ENCODE results near the gene GNAQ. TPM values are rescaled to one million over a fixed set of nuclear protein-coding genes. Genes with fewer than 3 reads are reported as not detected.
A peak's percentile ranks its signal among the peaks of the same experiment; 100 is the strongest.

Gene GNAQ
- total RNA-seq, 2 experiments from 2014 or later: 22.4 to 22.7 TPM

DNA sequence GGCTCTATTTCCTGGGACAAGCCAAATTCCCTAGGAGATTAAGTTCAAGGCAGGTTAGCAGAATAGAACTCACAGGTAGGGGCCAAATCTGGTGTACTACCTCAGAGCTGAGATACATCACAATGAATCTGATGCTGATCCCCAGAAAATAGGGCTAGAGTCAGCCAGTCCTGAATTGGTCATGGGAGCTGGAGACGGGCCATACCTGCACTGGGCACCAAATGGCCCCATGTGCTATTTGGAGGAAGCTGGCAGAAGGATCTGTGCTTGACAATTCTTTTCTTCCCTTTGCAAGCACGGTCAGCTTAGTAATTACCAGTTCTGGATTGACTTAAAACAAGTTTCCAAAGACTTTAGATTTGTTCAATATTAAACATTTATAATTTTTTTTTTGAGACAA is 10.4 kb upstream of the GNAQ start:
- Mint-ChIP-seq H3K36me3 (no peaks in the 10 kb centered on the region), H3K4me3 (no peak overlapping the region), H3K4me1 (no peaks in the 10 kb centered on the region), H3K27me3 (no peaks in the 10 kb centered on the region), H3K27ac (no peak overlapping the region), H3K9me3 (no peaks in the 10 kb centered on the region)
- no peak for DNase-seq

DNA sequence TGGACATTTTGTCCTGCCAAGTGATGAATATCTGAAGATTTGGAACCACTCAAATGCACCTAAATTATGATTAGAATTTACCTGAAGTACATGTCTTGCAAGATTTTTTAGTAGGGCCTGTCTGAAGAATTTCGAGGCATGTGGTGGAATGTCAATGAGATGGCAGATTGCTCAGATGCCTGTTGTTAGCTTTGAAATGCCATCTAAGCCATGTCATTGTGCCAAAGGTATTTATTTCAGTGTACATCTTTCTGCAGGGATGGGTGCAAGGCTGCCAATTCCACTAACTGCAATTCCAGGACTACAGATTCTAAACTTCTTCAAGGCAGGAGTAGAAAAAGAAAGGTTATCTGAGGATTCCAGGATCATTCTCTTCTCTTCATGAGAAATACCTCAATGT is 9.1 kb upstream of the GNAQ start:
- H3K27me3 Mint-ChIP-seq: no peaks in the 10 kb centered on the region
- no peaks in the 10 kb centered on the region for H3K36me3 Mint-ChIP-seq
- no peak overlapping the region for H3K4me3 Mint-ChIP-seq
- H3K27ac Mint-ChIP-seq: no peak overlapping the region
- peaks cover under 1% of the 10 kb centered on the region for H3K4me1 Mint-ChIP-seq
- no peak for DNase-seq
- H3K9me3 Mint-ChIP-seq: no peaks in the 10 kb centered on the region

DNA sequence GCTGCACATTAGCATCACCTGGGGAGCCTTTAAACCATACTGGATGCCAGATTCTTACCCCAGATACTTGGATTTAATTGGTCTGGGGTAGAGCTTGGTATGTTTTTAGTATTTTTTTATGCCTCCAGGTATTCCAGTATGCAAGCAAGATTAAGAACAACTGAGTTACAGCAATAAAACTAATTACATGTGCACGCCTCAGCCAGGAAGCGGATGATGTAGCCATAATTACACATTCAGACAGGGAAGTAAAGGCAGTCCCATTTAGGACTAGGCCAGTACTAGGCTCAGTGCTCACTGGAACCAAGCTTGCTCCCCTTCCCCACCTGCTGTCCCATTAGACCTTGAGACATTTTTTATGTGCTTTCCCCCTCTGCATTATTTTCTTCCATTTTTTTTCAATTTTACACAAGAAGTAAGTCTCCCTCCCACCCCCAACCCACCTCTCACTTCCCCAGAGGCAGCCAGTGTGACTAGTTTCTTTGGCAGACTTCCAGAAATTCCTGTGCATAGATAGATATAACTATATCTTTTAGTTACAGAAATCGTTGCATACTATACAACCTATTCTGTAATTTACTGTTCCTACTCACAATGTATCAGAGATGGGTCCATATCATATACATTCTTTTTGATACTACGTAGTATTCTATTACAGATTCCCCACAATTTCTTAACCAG is 7.1 kb upstream of the GNAQ start:
- peaks cover 19% of the 10 kb centered on the region for H3K4me1 Mint-ChIP-seq
- no peak overlapping the region for H3K27ac Mint-ChIP-seq
- H3K4me3 Mint-ChIP-seq: no peak overlapping the region
- no peaks in the 10 kb centered on the region for H3K9me3 Mint-ChIP-seq
- no peak for DNase-seq
- H3K36me3 Mint-ChIP-seq: no peaks in the 10 kb centered on the region
- no peaks in the 10 kb centered on the region for H3K27me3 Mint-ChIP-seq

DNA sequence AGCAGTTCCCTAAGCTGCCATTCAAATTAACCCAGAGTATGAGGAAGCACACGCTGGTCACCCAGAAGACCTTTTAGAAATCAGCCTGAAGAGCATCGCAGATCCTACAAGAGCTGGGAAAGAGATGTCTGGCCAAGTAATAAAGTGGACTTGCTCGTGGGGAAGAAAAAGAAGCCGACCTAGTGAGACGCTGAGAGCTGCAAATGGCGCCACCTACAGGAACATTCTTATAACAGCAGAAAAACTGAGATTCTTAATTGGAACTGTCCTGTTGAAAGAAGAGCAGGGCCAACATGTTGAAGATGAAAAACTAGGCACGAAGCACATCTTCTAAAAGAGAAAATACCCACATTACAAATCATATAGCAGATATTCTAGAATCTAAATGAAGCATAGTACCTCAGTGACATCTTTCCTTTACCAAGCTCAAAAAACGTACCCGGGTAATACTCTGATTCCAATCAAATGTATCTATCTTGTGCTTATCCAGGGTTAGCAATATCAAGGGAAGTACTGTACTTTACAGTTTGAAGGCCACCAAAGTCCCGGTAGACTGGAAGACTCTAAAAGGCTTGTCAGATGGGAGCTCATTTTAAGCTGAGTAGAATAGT is 3.9 kb upstream of the GNAQ start:
- DNase-seq: peak; percentile 33
- Mint-ChIP-seq H3K27ac (no peak overlapping the region), H3K9me3 (no peaks in the 10 kb centered on the region), H3K4me3 (no peak overlapping the region), H3K4me1 (peaks cover 30% of the 10 kb centered on the region), H3K27me3 (no peaks in the 10 kb centered on the region), H3K36me3 (no peaks in the 10 kb centered on the region)

DNA sequence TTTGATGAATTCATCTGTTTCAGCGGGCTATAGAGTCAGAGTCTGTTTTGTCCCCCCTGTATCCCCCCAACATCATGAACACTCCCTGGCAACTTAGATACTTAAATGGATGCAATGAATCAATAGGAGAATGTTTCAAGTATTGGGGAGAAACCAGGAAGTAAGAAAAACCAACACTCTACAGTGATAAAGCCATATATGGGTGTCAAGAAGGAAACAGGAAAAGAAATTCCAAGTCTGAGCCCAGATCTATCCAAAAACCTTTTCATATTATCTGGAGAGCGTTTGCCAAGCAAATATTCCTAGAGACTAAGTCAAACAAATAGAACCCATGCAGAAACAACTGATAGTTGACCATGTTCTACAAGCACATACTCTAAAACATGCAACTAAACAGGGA is 2.3 kb upstream of the GNAQ start:
- Mint-ChIP-seq H3K9me3 (no peaks in the 10 kb centered on the region), H3K36me3 (no peaks in the 10 kb centered on the region), H3K4me1 (peaks cover 42% of the 10 kb centered on the region), H3K27ac (no peak overlapping the region), H3K27me3 (no peaks in the 10 kb centered on the region), H3K4me3 (no peak overlapping the region)
- DNase-seq: no peak

DNA sequence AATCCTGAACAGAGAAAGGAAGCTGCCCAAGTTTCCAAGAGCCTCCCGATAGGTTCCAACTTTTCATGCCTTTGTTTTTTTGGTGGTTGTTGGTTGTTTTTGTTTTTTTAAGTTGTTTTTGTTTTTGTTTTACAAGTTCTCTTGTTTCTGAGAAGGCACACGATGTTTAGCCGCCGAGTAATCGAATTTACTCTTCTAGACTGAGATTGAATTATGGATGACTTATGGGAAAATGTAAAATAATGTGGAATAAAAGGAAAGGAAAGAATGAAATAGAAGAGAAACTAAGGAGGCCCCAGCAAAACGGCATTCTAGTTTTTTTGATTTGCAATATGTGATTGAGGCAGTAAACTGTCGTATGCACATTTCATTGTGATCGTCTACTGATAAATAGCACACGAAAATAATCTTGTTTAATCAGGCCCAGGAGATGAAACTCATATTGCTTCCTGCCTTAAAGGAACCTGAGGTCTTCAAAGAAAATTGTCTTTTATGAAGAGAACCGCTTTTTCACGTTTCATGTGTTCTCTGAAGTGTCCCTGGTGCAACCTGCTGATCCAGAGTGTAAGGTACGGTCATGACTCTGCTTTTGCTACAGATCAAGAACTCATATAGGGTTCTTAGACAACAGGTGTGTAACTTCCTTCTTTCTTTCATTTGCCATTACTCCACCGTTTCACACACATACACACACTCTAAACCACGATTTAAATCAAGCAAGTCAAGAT is 1.3 kb upstream of the GNAQ start:
- H3K9me3 Mint-ChIP-seq: no peaks in the 10 kb centered on the region
- H3K27me3 Mint-ChIP-seq: no peaks in the 10 kb centered on the region
- peaks cover 48% of the 10 kb centered on the region for H3K4me1 Mint-ChIP-seq
- H3K36me3 Mint-ChIP-seq: no peaks in the 10 kb centered on the region
- peak overlapping the region; percentile 80 for H3K27ac Mint-ChIP-seq
- no peak for DNase-seq
- peak overlapping the region; percentile 78 for H3K4me3 Mint-ChIP-seq

DNA sequence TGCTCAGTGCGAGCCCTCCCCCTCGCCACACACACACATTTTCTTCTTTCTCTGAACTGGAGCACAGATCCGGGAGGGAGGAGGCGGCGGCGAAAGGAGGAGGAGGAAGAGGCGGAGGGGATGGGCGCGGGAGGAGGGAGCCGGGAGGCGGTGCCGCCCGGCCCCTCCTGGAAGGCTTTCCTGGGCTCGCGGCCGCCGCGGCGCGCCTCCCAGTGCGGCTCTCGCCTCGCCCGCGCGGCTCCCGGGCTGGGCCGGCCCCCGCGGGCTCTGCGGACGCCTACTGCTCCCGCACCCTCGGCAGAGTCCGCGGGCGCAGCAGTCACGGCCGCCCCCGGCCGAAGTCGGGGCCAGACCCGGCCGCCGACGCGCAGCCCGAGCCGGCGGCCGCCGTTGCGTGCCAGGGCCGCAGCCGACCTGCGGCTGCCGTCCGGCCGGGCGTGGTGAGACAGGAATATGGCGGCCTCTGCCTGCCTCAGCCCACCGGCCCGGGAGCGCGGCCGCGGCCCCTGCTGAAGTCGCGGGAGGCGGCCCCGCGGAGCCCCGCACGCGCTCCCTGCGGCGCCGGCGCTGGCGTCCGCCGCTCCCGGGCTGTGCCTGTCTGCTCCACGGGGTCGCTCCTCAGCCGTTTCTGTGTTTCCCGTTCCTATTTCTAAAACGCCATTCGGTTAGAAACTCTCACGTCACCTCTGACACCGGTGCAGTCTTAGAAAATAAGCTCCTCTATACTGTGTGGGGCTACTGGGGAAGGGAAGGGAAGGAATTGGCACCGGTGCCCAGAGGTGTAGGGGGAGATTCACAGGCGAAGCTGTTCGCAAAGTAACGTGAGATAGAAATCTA is 500 bp upstream of the GNAQ start:
- Mint-ChIP-seq H3K36me3 (no peaks in the 10 kb centered on the region), H3K27ac (peak overlapping the region; percentile 88), H3K27me3 (no peaks in the 10 kb centered on the region), H3K4me1 (peaks cover 54% of the 10 kb centered on the region), H3K9me3 (no peaks in the 10 kb centered on the region), H3K4me3 (peak overlapping the region; percentile 87)
- peak; percentile 75 for DNase-seq

DNA sequence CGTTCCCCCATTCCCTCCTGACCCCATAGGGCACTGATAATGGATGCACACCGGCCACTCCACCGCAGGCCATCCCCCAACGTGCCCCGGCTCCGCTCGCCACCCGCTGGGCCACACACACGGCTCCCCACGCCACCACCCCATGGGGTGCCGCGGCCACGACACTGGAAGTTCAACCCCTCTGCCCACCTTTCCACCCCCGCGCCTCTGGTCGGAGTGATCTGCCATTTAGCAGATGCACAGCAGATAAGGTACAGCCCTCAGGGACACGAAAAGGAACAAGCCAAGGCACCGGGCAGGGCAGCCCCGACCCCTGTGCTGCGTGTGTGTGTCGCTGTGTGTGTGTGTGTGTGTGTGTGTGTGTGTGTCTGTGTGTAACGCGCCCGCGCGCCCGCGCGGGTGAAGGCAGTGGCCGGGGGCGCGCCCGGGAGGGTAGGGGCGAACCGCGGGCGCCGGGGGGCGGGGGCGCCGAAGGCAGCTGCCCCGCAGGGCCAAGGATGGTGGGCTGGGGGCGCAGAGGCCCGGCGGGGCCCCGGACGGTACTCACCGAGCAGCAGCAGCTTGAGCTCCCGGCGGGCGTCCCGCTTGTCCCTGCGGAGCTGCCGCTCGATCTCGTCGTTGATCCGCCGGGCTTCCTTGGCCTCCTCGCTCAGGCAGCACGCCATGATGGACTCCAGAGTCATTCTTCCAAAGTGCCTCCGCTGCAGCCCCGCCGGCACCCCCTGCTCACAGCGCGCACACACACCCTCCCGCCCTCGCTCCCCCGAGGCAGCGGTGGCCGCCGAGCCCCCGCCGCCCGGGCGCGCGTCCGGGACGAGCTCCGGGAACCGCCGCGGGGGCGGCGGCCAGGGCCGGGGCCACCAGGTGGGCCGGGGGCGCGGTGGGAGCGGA is 813 bp downstream of the GNAQ start:
- DNase-seq: peak; percentile 69
- Mint-ChIP-seq H3K27ac (peak overlapping the region; percentile 84), H3K4me1 (peaks cover 58% of the 10 kb centered on the region), H3K36me3 (no peaks in the 10 kb centered on the region), H3K4me3 (peak overlapping the region; percentile 90), H3K9me3 (no peaks in the 10 kb centered on the region), H3K27me3 (no peaks in the 10 kb centered on the region)

DNA sequence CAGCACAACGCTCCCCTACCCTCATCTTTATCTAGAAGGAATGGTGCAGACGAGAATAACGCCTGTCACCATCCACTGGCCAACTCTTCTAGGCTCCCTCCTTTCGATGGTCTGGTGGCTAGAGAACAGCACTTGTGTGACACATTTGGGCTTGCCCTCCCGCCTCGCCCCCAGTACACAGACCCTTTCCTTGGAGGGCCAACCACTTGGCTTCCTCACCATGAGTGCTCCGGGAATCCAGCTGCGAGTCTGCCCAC is 1.4 kb downstream of the GNAQ start:
- Mint-ChIP-seq H3K27me3 (no peaks in the 10 kb centered on the region), H3K4me1 (peaks cover 55% of the 10 kb centered on the region), H3K9me3 (no peaks in the 10 kb centered on the region), H3K36me3 (no peaks in the 10 kb centered on the region), H3K4me3 (peak overlapping the region; percentile 90), H3K27ac (peak overlapping the region; percentile 84)
- peak; percentile 14 for DNase-seq

DNA sequence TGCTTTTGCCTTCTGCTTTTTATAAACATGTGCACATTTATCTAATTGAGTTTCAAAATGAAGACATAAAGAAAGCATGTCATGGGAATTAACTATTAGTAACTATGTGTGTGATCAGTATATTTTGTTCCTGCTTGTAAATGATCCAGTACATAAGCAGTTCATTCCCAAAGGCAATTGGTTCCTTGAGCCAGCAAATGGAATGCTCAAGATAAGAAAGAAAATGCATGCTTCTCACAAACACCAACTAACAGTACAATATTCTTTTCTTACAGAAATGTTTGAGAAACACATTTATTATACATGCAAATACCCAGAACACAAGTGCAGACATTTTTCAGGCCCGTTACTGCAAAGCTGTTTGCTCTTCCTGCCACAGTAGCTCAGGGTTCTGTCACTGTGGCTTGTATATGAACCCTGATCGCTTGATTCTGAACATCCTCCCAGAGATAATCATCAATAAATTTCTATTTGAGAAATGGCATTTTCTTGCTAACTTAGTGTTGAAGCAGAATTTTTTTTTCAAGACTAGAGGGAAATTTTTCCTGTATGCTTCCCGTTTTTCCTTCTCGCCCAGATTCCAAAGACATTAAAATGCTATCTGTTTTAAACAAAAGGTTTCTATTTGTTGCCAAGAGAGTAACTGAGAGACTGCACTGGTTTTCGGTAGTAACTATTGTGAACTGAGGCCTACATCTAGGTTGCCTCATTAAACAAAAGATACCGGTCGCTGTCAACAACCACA is 1.9 kb downstream of the GNAQ start:
- no peak for DNase-seq
- H3K36me3 Mint-ChIP-seq: no peaks in the 10 kb centered on the region
- no peaks in the 10 kb centered on the region for H3K9me3 Mint-ChIP-seq
- H3K4me3 Mint-ChIP-seq: peak overlapping the region; percentile 90
- peaks cover 50% of the 10 kb centered on the region for H3K4me1 Mint-ChIP-seq
- peak overlapping the region; percentile 84 for H3K27ac Mint-ChIP-seq
- H3K27me3 Mint-ChIP-seq: no peaks in the 10 kb centered on the region

DNA sequence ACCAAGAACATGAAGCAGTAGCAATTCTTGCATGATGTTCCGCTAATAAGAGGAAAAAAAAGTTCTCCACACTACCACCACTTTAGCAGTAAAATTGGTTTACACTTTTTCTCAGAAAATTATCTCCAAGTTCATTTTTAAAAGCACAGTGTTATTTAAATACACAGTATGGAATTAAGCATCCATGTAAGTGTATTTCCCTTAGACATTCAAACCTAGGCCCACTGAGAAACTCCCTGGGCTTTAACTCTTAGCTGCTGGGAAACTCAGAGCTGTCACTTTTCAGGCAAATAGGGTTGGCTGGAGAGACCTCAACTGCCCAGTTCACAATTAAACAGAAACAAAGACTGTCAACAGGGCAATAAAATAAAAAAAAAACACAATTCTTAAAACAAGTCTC is 2.7 kb downstream of the GNAQ start:
- peak overlapping the region; percentile 8 for H3K27ac Mint-ChIP-seq
- H3K27me3 Mint-ChIP-seq: no peaks in the 10 kb centered on the region
- DNase-seq: no peak
- peaks cover 4% of the 10 kb centered on the region for H3K36me3 Mint-ChIP-seq
- H3K4me1 Mint-ChIP-seq: peaks cover 47% of the 10 kb centered on the region
- peak overlapping the region; percentile 90 for H3K4me3 Mint-ChIP-seq
- no peaks in the 10 kb centered on the region for H3K9me3 Mint-ChIP-seq

DNA sequence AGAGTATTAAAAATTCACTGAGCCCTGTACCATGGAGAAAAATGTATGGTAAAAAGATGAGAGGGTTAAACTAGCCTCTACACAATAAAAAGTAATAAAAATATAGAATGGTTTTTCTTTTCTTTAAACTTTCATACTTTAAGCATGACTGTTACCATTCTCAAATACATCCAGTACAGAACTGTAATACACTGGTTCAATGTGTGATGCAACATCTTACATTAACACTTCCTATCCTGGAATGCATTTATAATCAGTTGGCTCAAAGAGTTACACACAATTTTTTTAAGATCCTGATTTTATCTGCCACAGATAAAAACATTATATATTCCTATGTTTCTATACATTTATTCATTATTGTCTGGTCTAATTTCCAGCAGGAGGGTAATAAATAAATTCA is 4.7 kb downstream of the GNAQ start:
- Mint-ChIP-seq H3K27ac (no peak overlapping the region), H3K27me3 (no peaks in the 10 kb centered on the region), H3K4me3 (no peak overlapping the region), H3K4me1 (peaks cover 52% of the 10 kb centered on the region), H3K9me3 (no peaks in the 10 kb centered on the region), H3K36me3 (peaks cover 5% of the 10 kb centered on the region)
- DNase-seq: no peak

DNA sequence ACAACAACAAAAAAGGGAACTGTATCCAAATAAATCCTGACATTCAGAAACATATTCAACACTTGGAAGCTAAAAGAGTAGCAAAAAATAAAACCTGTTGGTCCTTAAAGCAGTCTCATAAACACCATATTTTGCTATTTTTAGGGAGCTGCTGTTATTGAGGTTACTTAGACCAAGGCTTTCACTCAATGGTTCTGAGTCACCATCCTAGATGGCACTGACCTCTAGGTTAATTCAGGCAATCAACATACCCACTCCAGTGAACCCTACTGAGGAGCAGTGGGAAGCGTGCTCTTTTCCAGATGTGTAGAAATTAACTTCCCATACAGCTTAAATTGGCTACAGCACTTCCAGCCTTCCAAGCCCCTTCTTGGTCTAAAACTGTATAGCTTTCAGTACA is 5.2 kb downstream of the GNAQ start:
- no peaks in the 10 kb centered on the region for H3K9me3 Mint-ChIP-seq
- no peak for DNase-seq
- no peak overlapping the region for H3K4me3 Mint-ChIP-seq
- H3K36me3 Mint-ChIP-seq: peaks cover 8% of the 10 kb centered on the region
- no peaks in the 10 kb centered on the region for H3K27me3 Mint-ChIP-seq
- peaks cover 57% of the 10 kb centered on the region for H3K4me1 Mint-ChIP-seq
- no peak overlapping the region for H3K27ac Mint-ChIP-seq

DNA sequence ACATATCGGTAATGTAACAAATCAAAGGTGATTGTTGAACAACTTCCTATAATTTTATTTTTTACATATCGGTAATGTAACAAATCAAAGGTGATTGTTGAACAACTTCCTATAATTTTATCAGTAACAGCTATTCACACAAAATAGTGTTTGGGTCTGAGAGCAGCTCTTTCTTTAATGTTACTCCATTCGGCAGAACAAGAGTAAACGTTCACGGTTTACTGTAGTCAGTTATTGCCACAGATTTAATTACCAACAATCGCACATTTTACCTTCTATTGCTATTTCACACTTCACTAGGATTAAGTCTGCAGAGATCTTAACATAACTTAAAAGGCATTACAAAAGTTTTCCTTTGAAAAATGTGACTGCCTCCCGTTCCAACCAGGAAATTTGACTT is 6.4 kb downstream of the GNAQ start:
- Mint-ChIP-seq H3K9me3 (no peaks in the 10 kb centered on the region), H3K4me1 (peaks cover 64% of the 10 kb centered on the region), H3K4me3 (no peak overlapping the region), H3K27ac (no peak overlapping the region), H3K27me3 (no peaks in the 10 kb centered on the region), H3K36me3 (peaks cover 16% of the 10 kb centered on the region)
- DNase-seq: no peak
